Tibial nerve (tissue), 4 donors: ENCODE data around the gene PGPEP1.

Source experiments
- EP300 ChIP-seq, 2 donors: sonication (generic); formaldehyde crosslinking; IDR thresholded peaks; one replicate each; pipeline ENCODE4 v1.6.1; 2017; ENCODE audit warnings: antibody characterized with exemption in 2 of 2, mild to moderate bottlenecking in 1 of 2
- POLR2A ChIP-seq, 2 donors: fragments of 450-650 bp; IDR thresholded peaks; one replicate each; pipeline ENCODE4 v1.6.1; 2017; ENCODE audit warnings: antibody characterized with exemption in 2 of 2, mild to moderate bottlenecking in 2 of 2, moderate library complexity in 2 of 2
- TF ChIP-seq, protein P1 (sequence below), 5 experiments: fragments of 200-600 bp in 3 of 5; fragments of 450-650 bp in 2 of 5; sonication (generic) in 3 of 5; IDR thresholded peaks; one replicate each; pipeline ENCODE4 v1.5.1; 2016 to 2019; ENCODE audit warnings: antibody characterized with exemption in 5 of 5, mild to moderate bottlenecking in 3 of 5, moderate library complexity in 2 of 5

DNA sequence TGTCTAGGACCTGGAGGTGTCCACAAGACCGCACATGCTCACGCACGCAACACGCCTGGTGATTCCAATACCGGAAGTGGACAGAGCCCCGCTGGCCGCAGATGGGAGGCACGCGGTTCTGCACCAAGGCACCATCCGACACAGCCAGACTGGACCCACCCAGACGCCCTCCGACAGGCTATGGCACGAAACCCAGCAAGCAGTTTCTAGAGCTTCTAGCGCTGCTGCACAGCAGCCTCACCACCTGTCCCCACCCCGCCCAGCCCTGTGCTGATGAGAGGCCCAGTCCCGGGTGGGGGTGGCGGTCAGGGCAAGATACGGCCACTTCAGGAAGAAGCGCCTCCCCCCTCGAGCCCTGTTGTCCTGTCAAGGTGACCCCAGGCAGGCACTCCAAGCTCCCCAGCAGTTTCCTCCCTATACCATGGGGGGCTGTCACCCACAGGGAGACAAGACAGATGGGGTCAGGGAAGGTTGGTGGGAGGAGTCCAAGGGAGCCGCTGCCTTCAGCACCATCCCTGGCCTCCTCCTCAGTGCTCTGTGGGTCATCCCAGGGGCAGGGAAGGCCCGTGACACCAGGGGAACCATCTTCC, 28.8 kb upstream of the PGPEP1 start:
- TF ChIP-seq, protein P1, sequence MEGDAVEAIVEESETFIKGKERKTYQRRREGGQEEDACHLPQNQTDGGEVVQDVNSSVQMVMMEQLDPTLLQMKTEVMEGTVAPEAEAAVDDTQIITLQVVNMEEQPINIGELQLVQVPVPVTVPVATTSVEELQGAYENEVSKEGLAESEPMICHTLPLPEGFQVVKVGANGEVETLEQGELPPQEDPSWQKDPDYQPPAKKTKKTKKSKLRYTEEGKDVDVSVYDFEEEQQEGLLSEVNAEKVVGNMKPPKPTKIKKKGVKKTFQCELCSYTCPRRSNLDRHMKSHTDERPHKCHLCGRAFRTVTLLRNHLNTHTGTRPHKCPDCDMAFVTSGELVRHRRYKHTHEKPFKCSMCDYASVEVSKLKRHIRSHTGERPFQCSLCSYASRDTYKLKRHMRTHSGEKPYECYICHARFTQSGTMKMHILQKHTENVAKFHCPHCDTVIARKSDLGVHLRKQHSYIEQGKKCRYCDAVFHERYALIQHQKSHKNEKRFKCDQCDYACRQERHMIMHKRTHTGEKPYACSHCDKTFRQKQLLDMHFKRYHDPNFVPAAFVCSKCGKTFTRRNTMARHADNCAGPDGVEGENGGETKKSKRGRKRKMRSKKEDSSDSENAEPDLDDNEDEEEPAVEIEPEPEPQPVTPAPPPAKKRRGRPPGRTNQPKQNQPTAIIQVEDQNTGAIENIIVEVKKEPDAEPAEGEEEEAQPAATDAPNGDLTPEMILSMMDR (IDR thresholded peaks at IDR 0.05), result no peak
- TF ChIP-seq POLR2A (IDR thresholded peaks at IDR 0.05), result no peak
- TF ChIP-seq EP300 (IDR thresholded peaks at IDR 0.05), result no peak
